CD14-positive monocyte (primary cell): ENCODE results near the gene PMP22. TPM values are rescaled to one million over a fixed set of nuclear protein-coding genes. Genes with fewer than 3 reads are reported as not detected.

Experiments used
- DNase-seq, 3 donors: peaks; one replicate each; pipeline ENCODE4 v3.0.0-alpha.2; 2011 to 2022
- H2AFZ ChIP-seq: 2 replicates; pipeline ENCODE4 v1.6.0; 2012; ENCODE audit warnings: mild to moderate bottlenecking, low read depth, low read length, inconsistent platforms; ENCODE audit not compliant: insufficient read depth, poor library complexity, severe bottlenecking
- H3K27ac ChIP-seq, 2 donors: 1 replicate in 1 of 2; 2 replicates in 1 of 2; pipeline ENCODE4 v1.5.1; 2012 to 2013; ENCODE audit warnings: low read length in 2 of 2, control low read depth in 1 of 2, inconsistent platforms in 1 of 2, low read depth in 1 of 2, mild to moderate bottlenecking in 1 of 2
- H3K27me3 ChIP-seq, 2 donors: one replicate each; pipeline versions ENCODE4 v1.6.0 to v1.6.1; 2011 to 2013; ENCODE audit warnings: low read length in 2 of 2; ENCODE audit not compliant: control insufficient read depth in 2 of 2, insufficient read depth in 2 of 2
- H3K36me3 ChIP-seq, 2 donors: replicated peaks in 1 of 2; 1 replicate in 1 of 2; 2 replicates in 1 of 2; pipeline versions ENCODE4 v1.5.1 to v1.6.1; 2012 to 2013; ENCODE audit warnings: low read length in 2 of 2, control low read depth in 1 of 2, inconsistent platforms in 1 of 2, mild to moderate bottlenecking in 1 of 2; ENCODE audit not compliant: insufficient read depth in 2 of 2, control insufficient read depth in 1 of 2
- H3K4me1 ChIP-seq, 2 donors: 1 replicate in 1 of 2; 2 replicates in 1 of 2; pipeline versions ENCODE4 v1.5.1 to v1.6.1; 2012 to 2013; ENCODE audit warnings: low read length in 2 of 2, control low read depth in 1 of 2, inconsistent platforms in 1 of 2, mild to moderate bottlenecking in 1 of 2, moderate library complexity in 1 of 2; ENCODE audit not compliant: insufficient read depth in 2 of 2, control insufficient read depth in 1 of 2
- H3K4me2 ChIP-seq: replicated peaks from 2 replicates; pipeline ENCODE3; 2012; ENCODE audit warnings: low read length, moderate library complexity, mild to moderate bottlenecking; ENCODE audit not compliant: poor library complexity, severe bottlenecking; ENCODE audit errors: extremely low read depth
- H3K4me3 ChIP-seq, 3 experiments: fragments of 200-600 bp in 1 of 3; sonication (generic) in 1 of 3; replicated peaks in 1 of 3; 1 replicate in 2 of 3; 2 replicates in 1 of 3; pipeline ENCODE4 v1.5.1; 2011 to 2013; ENCODE audit warnings: low read length in 3 of 3, mild to moderate bottlenecking in 3 of 3, control low read depth in 2 of 3, low read depth in 2 of 3, inconsistent platforms in 1 of 3, moderate library complexity in 1 of 3
- H3K79me2 ChIP-seq: 2 replicates; pipeline ENCODE4 v1.6.0; 2012; ENCODE audit warnings: mild to moderate bottlenecking, control low read depth, inconsistent platforms, low read length, moderate library complexity; ENCODE audit not compliant: insufficient read depth
- H3K9ac ChIP-seq: 2 replicates; pipeline ENCODE4 v1.6.0; 2017; ENCODE audit warnings: low read length, mild to moderate bottlenecking; ENCODE audit not compliant: insufficient read depth, poor library complexity, severe bottlenecking
- H3K9me3 ChIP-seq, 2 donors: replicated peaks in 1 of 2; 1 replicate in 1 of 2; 2 replicates in 1 of 2; pipeline versions ENCODE4 v1.5.1 to v1.6.1; 2012 to 2013; ENCODE audit warnings: low read length in 2 of 2, control low read depth in 1 of 2; ENCODE audit not compliant: control insufficient read depth in 1 of 2, insufficient read depth in 1 of 2
- H4K20me1 ChIP-seq: 2 replicates; pipeline ENCODE4 v1.6.0; 2012; ENCODE audit warnings: mild to moderate bottlenecking, low read length, control low read depth, moderate library complexity; ENCODE audit not compliant: insufficient read depth
- H3K27ac Mint-ChIP-seq, 7 donors: one replicate each; pipeline ENCODE4 v1.8.0; 2020; ENCODE audit warnings: mild to moderate bottlenecking in 7 of 7, mixed read lengths in 7 of 7, moderate library complexity in 6 of 7, inconsistent platforms in 2 of 7
- H3K27me3 Mint-ChIP-seq, 3 donors: one replicate each; pipeline ENCODE4 v1.8.0; 2021 to 2022; ENCODE audit warnings: low read depth in 3 of 3, mild to moderate bottlenecking in 3 of 3, mixed read lengths in 3 of 3, moderate library complexity in 3 of 3, inconsistent platforms in 1 of 3
- H3K36me3 Mint-ChIP-seq, 2 donors: one replicate each; pipeline ENCODE4 v1.8.0; 2020; ENCODE audit warnings: mixed read lengths in 2 of 2, inconsistent platforms in 1 of 2, mild to moderate bottlenecking in 1 of 2
- H3K4me1 Mint-ChIP-seq: one replicate; pipeline ENCODE4 v1.8.0; 2020; ENCODE audit warnings: mild to moderate bottlenecking, mixed read lengths
- H3K4me3 Mint-ChIP-seq, 2 donors: one replicate each; pipeline ENCODE4 v1.8.0; 2020; ENCODE audit warnings: mild to moderate bottlenecking in 2 of 2, mixed read lengths in 2 of 2, moderate library complexity in 1 of 2
- H3K9me3 Mint-ChIP-seq, 7 donors: one replicate each; pipeline ENCODE4 v1.8.0; 2020 to 2022; ENCODE audit warnings: mixed read lengths in 7 of 7, mild to moderate bottlenecking in 6 of 7, moderate library complexity in 6 of 7, inconsistent platforms in 2 of 7
- WGBS: methylation state at CpG from one replicate; pipeline ENCODE4 v1.1.5; 2013; ENCODE audit warnings: missing lambda C conversion rate; ENCODE audit not compliant: insufficient coverage; 5-methylcytosine and 5-hydroxymethylcytosine counted together
- intact Hi-C, 2 donors: fragments of 100-400 bp; cut with micrococcal nuclease; formaldehyde crosslinking; loops; one replicate each; pipeline versions ENCODE4 v1.15.0 to v1.15.1; 2023
- polyA plus RNA-seq, 3 donors: library from polyadenylated mRNA; depleted of rRNA in 1 of 3; unstranded in 2 of 3; stranded (reverse) in 1 of 3; fragments of 300-500 nt in 2 of 3; fragments of >200 nt in 1 of 3; fragmentation: Illumina TruSeq in 2 of 3; gene quantifications; 1 replicate in 2 of 3; 2 replicates in 1 of 3; pipeline ENCODE4 v1.2.3, GENCODE V29; 2012 to 2021
- TF ChIP-seq, protein P1 (sequence below): fragments of 200-600 bp; IDR thresholded peaks from one replicate; pipeline ENCODE4 v1.8.0; 2022; ENCODE audit warnings: antibody characterized with exemption, mild to moderate bottlenecking

PMP22 gene
- polyA plus RNA-seq, 3 donors, result 1.2 to 3.9 (median 1.3) TPM

DNA sequence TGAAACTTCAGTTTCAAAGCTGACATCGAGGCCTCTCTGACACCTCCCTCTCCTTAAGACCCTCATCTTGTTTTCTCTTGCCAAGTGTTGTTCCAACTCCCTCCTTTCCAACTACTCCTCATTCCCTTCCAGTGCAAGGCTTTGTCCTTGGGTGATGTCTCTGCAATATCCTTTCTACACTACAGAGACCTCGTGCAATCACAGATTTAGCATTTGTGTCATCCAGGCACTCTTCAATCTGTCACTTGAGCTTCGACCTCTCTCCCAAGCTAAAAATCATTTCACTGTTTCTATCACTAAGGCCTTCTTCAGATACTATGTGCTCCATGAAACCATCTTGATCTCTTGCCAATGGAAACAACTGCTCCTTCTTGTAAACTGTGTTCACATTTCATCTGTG, 44.7 kb upstream of the PMP22 start:
- no peaks in the 10 kb centered on the region for H3K27me3 ChIP-seq
- Mint-ChIP-seq H3K4me3 (no peak overlapping the region), H3K9me3 (peaks cover 0 to 4% (median 0%) of the 10 kb centered on the region in 7 donors), H3K4me1 (no peaks in the 10 kb centered on the region), H3K27ac (no peak overlapping the region), H3K36me3 (no peaks in the 10 kb centered on the region), H3K27me3 (peaks cover under 1 to 8% (median 7%) of the 10 kb centered on the region in 3 donors)
- H3K27ac ChIP-seq, result no peak overlapping the region
- H3K4me2 ChIP-seq, result no peak overlapping the region
- H2AFZ ChIP-seq, result no peak overlapping the region
- H4K20me1 ChIP-seq, result no peaks in the 10 kb centered on the region
- no peaks in the 10 kb centered on the region for H3K79me2 ChIP-seq
- H3K4me1 ChIP-seq, result no peaks in the 10 kb centered on the region
- H3K4me3 ChIP-seq, result no peak overlapping the region
- H3K36me3 ChIP-seq, result no peaks in the 10 kb centered on the region
- 94% methylated on average over 3 of the region's 3 CpGs for WGBS
- TF ChIP-seq, protein P1, sequence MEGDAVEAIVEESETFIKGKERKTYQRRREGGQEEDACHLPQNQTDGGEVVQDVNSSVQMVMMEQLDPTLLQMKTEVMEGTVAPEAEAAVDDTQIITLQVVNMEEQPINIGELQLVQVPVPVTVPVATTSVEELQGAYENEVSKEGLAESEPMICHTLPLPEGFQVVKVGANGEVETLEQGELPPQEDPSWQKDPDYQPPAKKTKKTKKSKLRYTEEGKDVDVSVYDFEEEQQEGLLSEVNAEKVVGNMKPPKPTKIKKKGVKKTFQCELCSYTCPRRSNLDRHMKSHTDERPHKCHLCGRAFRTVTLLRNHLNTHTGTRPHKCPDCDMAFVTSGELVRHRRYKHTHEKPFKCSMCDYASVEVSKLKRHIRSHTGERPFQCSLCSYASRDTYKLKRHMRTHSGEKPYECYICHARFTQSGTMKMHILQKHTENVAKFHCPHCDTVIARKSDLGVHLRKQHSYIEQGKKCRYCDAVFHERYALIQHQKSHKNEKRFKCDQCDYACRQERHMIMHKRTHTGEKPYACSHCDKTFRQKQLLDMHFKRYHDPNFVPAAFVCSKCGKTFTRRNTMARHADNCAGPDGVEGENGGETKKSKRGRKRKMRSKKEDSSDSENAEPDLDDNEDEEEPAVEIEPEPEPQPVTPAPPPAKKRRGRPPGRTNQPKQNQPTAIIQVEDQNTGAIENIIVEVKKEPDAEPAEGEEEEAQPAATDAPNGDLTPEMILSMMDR, result no peak
- intact Hi-C loops, result loop anchor here in 1 of 2 donors (5.0 kb wide), 1 partner anchor 153 kb away; no protein-coding TSS in a partner anchor
- no peak overlapping the region for H3K9ac ChIP-seq
- H3K9me3 ChIP-seq, result no peaks in the 10 kb centered on the region
- DNase-seq, result no peak

DNA sequence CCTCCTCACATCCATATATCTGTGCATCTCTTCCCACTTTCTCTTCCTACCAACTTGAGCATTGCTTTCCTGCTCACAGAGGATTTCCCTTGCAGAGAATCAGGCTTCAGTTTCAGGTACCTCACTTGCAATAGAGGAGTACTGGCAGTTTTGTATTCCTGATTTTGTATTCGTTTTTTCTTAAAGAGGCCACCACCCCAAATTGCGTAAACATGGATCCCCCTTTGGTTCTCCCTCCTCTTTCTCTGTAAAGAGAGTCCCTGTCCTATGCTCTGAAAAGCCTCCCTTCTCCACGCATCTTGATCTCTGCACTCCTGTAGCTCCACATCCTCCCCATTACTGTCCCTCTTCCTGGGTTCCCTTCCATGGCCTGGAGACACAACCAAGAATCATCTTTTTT, 44.1 kb upstream of the PMP22 start:
- no peaks in the 10 kb centered on the region for H3K36me3 Mint-ChIP-seq
- Histone ChIP-seq H3K4me3 (no peak overlapping the region), H3K27ac (no peak overlapping the region), H2AFZ (no peak overlapping the region), H3K79me2 (no peaks in the 10 kb centered on the region), H3K9ac (no peak overlapping the region), H3K36me3 (no peaks in the 10 kb centered on the region), H3K4me2 (no peak overlapping the region), H3K27me3 (no peaks in the 10 kb centered on the region), H4K20me1 (no peaks in the 10 kb centered on the region), H3K4me1 (no peaks in the 10 kb centered on the region), H3K9me3 (no peaks in the 10 kb centered on the region)
- no peaks in the 10 kb centered on the region for H3K4me1 Mint-ChIP-seq
- no peak overlapping the region for H3K4me3 Mint-ChIP-seq
- H3K9me3 Mint-ChIP-seq, result peaks cover 0 to 2% (median 0%) of the 10 kb centered on the region in 7 donors
- H3K27me3 Mint-ChIP-seq, result peaks cover 3 to 9% (median 8%) of the 10 kb centered on the region in 3 donors
- intact Hi-C loops, result no loop called here
- H3K27ac Mint-ChIP-seq, result no peak overlapping the region
- TF ChIP-seq, protein P1, result no peak
- no peak for DNase-seq
- WGBS, result 84% methylated on average over 3 of the region's 3 CpGs
